ENCODE measurements around the gene KIF13A. TPM values are rescaled to one million over a fixed set of nuclear protein-coding genes. Genes with fewer than 3 reads are reported as not detected.

KIF13A gene
- total RNA-seq, 1 experiment from 2014 or later, result 49.3 TPM

DNA sequence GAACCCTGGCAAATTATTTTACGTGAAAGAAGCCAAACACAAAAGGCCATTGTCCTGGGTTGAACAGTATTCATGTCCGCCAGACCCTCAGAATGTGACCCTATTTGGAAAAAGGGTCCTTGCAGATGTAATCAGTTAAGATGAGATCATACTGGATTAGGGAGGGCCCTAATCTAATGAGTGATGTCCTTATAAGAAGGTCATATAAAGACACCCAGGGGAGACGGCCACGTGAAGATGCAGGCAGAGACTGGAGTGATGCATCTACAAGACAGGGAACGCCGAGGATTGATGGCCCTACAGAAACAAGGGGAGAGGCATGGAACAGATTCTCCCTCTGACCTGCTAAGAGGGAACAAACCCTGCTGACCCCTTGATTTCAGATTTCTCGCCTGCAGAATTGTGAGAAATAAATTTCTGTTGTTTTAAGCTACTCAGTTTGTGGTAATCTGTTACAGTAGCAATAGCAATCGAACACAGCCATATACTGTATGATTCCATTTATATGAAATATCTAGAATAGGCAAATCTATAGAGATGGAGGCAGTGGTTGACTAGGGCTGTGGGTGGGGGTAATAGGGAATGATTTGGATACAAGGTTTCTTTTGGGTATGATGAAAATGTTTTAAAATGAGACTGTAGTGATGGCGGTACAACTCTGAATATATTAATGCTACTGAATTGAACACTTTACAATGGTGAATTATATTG, 147.8 kb downstream of the KIF13A start:
- CTCF ChIA-PET, result no interaction called here
- in situ Hi-C loops (cut with HindIII; ENCODE audit: low pct_unique_long_range_greater_than_20kb, low sequenced_read_pairs) (no loop called here), intact Hi-C loops (cut with micrococcal nuclease; ENCODE audit: unreplicated experiment) (no loop called here)
- POLR2A ChIA-PET, result interaction anchor here (0.6 kb wide), 1 partner anchor 63 kb away, joined by 3 read pairs; no protein-coding TSS in a partner anchor
- no TSS peak for BruUV-seq (replicated peaks)
- DNase-seq (ENCODE audit: low read depth, low spot score), result no peak
- H3K36me3 ChIP-seq (ENCODE audit: control insufficient read depth, insufficient read depth, low read length), result 0 out of 2 replicates have a peak, but pooled peaks cover 2% of the 10 kb centered on the region
- H3K27me3 ChIP-seq (ENCODE audit: control insufficient read depth, insufficient read depth, low read length), result no peaks in the 10 kb centered on the region
- H3K27ac ChIP-seq (ENCODE audit: low read length), result no peak overlapping the region
- H3K9me3 ChIP-seq (ENCODE audit: control insufficient read depth, insufficient read depth, low read depth, low read length), result no peaks in the 10 kb centered on the region
- ATAC-seq, result no peak
- TF ChIP-seq TCF7L2 (IDR thresholded peaks at IDR 0.05; ENCODE audit: low read depth, low read length) (no peak), SIN3A (IDR thresholded peaks at IDR 0.05; ENCODE audit: borderline replicate concordance, insufficient read depth, low read depth, low read length) (no peak), CTCF (IDR thresholded peaks at IDR 0.05) (no peak), POLR2AphosphoS5 (IDR thresholded peaks at IDR 0.05; ENCODE audit: low read depth, low read length) (no peak)
- TF ChIP-seq, protein P1, sequence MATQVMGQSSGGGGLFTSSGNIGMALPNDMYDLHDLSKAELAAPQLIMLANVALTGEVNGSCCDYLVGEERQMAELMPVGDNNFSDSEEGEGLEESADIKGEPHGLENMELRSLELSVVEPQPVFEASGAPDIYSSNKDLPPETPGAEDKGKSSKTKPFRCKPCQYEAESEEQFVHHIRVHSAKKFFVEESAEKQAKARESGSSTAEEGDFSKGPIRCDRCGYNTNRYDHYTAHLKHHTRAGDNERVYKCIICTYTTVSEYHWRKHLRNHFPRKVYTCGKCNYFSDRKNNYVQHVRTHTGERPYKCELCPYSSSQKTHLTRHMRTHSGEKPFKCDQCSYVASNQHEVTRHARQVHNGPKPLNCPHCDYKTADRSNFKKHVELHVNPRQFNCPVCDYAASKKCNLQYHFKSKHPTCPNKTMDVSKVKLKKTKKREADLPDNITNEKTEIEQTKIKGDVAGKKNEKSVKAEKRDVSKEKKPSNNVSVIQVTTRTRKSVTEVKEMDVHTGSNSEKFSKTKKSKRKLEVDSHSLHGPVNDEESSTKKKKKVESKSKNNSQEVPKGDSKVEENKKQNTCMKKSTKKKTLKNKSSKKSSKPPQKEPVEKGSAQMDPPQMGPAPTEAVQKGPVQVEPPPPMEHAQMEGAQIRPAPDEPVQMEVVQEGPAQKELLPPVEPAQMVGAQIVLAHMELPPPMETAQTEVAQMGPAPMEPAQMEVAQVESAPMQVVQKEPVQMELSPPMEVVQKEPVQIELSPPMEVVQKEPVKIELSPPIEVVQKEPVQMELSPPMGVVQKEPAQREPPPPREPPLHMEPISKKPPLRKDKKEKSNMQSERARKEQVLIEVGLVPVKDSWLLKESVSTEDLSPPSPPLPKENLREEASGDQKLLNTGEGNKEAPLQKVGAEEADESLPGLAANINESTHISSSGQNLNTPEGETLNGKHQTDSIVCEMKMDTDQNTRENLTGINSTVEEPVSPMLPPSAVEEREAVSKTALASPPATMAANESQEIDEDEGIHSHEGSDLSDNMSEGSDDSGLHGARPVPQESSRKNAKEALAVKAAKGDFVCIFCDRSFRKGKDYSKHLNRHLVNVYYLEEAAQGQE (IDR thresholded peaks at IDR 0.05; ENCODE audit: insufficient read depth in 1 of 2, low read depth in 2 of 2, low read length in 1 of 2), result no peak
- H3K4me1 ChIP-seq (ENCODE audit: control insufficient read depth, insufficient read depth, low read length), result no peaks in the 10 kb centered on the region
- H3K4me3 ChIP-seq (ENCODE audit: low read depth in 2 of 2, low read length in 2 of 2), result no peak overlapping the region

DNA sequence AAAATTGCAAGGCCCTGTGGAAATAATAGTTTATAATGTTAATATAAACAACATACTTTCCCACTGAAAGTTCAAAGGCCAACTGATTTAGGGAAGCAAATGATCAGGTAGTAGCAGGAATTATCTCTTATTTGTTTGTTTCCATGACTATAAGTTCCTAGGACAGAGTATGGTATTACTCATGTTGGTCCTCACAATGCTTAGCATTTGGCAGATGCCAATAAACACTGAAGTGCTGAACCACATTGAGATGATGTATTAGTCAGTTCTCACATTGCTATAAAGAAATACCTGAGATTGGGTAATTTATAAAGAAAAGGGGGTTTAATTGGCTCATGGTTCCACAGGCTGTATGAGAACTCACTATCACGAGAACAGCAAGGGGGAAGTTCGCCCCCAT, 151.1 kb downstream of the KIF13A start:
- Histone ChIP-seq H3K27me3 (ENCODE audit: control insufficient read depth, insufficient read depth, low read length) (no peaks in the 10 kb centered on the region), H3K9me3 (ENCODE audit: control insufficient read depth, insufficient read depth, low read depth, low read length) (no peaks in the 10 kb centered on the region), H3K4me1 (ENCODE audit: control insufficient read depth, insufficient read depth, low read length) (no peaks in the 10 kb centered on the region), H3K27ac (ENCODE audit: low read length) (no peak overlapping the region), H3K36me3 (ENCODE audit: control insufficient read depth, insufficient read depth, low read length) (0 out of 2 replicates have a peak, but pooled peaks cover 2% of the 10 kb centered on the region), H3K4me3 (ENCODE audit: low read depth in 2 of 2, low read length in 2 of 2) (no peak overlapping the region)
- ATAC-seq, result no peak
- TF ChIP-seq CTCF (IDR thresholded peaks at IDR 0.05), result no peak
- no TSS peak for BruUV-seq (replicated peaks)
- in situ Hi-C loops (cut with HindIII; ENCODE audit: low pct_unique_long_range_greater_than_20kb, low sequenced_read_pairs) (no loop called here), intact Hi-C loops (cut with micrococcal nuclease; ENCODE audit: unreplicated experiment) (no loop called here)
- ChIA-PET POLR2A (no interaction called here), CTCF (no interaction called here)
- no peak for DNase-seq (ENCODE audit: low read depth, low spot score)

Measured in Panc1 (cell line).